T-cell (primary cell): Measurements from ENCODE around the gene ITGB7. TPM values are rescaled to one million over a fixed set of nuclear protein-coding genes. Genes with fewer than 3 reads are reported as not detected.

Experiments used
- ATAC-seq, 4 experiments: fragments of 200-7000 bp in 3 of 4; fragments of 150-1000 bp in 1 of 4; cut with Tn5 transposase; replicated peaks in 1 of 4; 1 replicate in 3 of 4; 2 replicates in 1 of 4; pipeline ENCODE4 v1.10.0; 2021; ENCODE audit warnings: moderate library complexity in 3 of 4, mild to moderate bottlenecking in 2 of 4, moderate number of reproducible peaks in 1 of 4
- CTCF ChIA-PET, 2 donors: fragments of 300-600 bp; sonication (Branson Sonifier 250); formaldehyde crosslinking; loops; one replicate each; lab custom pipeline; 2022; ENCODE audit warnings: antibody characterized with exemption in 2 of 2; lab: Charles Lee
- POLR2A ChIA-PET, 2 donors: fragments of 300-600 bp; sonication (Branson Sonifier 250); formaldehyde crosslinking; loops; one replicate each; lab custom pipeline; 2022; ENCODE audit warnings: antibody characterized with exemption in 2 of 2; lab: Charles Lee
- DNase-seq, 35 experiments: peaks; one replicate each; pipeline versions ENCODE4 v3.0.0 to v3.0.0-alpha.2; 2013 to 2023
- H3K27ac ChIP-seq: one replicate; pipeline ENCODE4 v1.5.1; 2013; ENCODE audit warnings: low read length
- H3K27me3 ChIP-seq, 2 experiments: replicated peaks in 1 of 2; 1 replicate in 1 of 2; 2 replicates in 1 of 2; pipeline versions ENCODE4 v1.6.1 to v1.7.0; 2013; ENCODE audit warnings: low read length in 1 of 2, mixed read lengths in 1 of 2; ENCODE audit not compliant: control insufficient read depth in 2 of 2, insufficient read depth in 2 of 2; ENCODE audit errors: extremely low read depth in 1 of 2
- H3K36me3 ChIP-seq, 2 donors: 1 replicate in 1 of 2; 2 replicates in 1 of 2; pipeline versions ENCODE4 v1.6.1 to v1.7.0; 2013; ENCODE audit warnings: low read length in 1 of 2; ENCODE audit not compliant: control insufficient read depth in 2 of 2, insufficient read depth in 1 of 2; ENCODE audit errors: extremely low read depth in 1 of 2
- H3K4me1 ChIP-seq, 2 experiments: 1 replicate in 1 of 2; 2 replicates in 1 of 2; pipeline versions ENCODE4 v1.6.1 to v1.7.0; 2013; ENCODE audit warnings: low read length in 2 of 2, mixed read lengths in 1 of 2; ENCODE audit not compliant: insufficient read depth in 2 of 2, control insufficient read depth in 1 of 2; ENCODE audit errors: extremely low read depth in 1 of 2
- H3K4me3 ChIP-seq, 2 donors: 1 replicate in 1 of 2; 2 replicates in 1 of 2; pipeline versions ENCODE4 v1.5.1 to v1.7.0; 2013; ENCODE audit warnings: mild to moderate bottlenecking in 2 of 2, low read length in 1 of 2, moderate library complexity in 1 of 2; ENCODE audit not compliant: control insufficient read depth in 1 of 2; ENCODE audit errors: extremely low read depth in 1 of 2
- H3K9me3 ChIP-seq: 2 replicates; pipeline ENCODE4 v1.7.0; 2013
- H3K27ac Mint-ChIP-seq, 2 donors: one replicate each; pipeline ENCODE4 v1.8.0; 2020 to 2021; ENCODE audit warnings: mild to moderate bottlenecking in 2 of 2, mixed read lengths in 2 of 2
- H3K27me3 Mint-ChIP-seq, 2 donors: one replicate each; pipeline ENCODE4 v1.8.0; 2021 to 2022; ENCODE audit warnings: mixed read lengths in 2 of 2
- H3K36me3 Mint-ChIP-seq: one replicate; pipeline ENCODE4 v1.8.0; 2021; ENCODE audit warnings: mixed read lengths
- H3K4me1 Mint-ChIP-seq, 3 donors: one replicate each; pipeline ENCODE4 v1.8.0; 2020 to 2022; ENCODE audit warnings: mixed read lengths in 3 of 3, mild to moderate bottlenecking in 1 of 3
- H3K4me3 Mint-ChIP-seq, 3 donors: one replicate each; pipeline ENCODE4 v1.8.0; 2020 to 2022; ENCODE audit warnings: mild to moderate bottlenecking in 3 of 3, mixed read lengths in 3 of 3, moderate library complexity in 3 of 3
- H3K9me3 Mint-ChIP-seq, 3 donors: one replicate each; pipeline ENCODE4 v1.8.0; 2020 to 2022; ENCODE audit warnings: mixed read lengths in 3 of 3
- WGBS: methylation state at CpG from one replicate; pipeline ENCODE4 v1.1.5; 2013; ENCODE audit warnings: missing lambda C conversion rate; ENCODE audit not compliant: insufficient coverage; 5-methylcytosine and 5-hydroxymethylcytosine counted together
- total RNA-seq, 35 experiments: library from RNA in 6 of 35; stranded (reverse) in 6 of 35; fragments of 120-200 nt in 1 of 35; gene quantifications; one replicate each; pipeline versions ENCODE4 v1.2.1 to v1.2.4 and lab custom pipeline; 2013 to 2026

ITGB7 gene
- total RNA-seq, 5 donors from 2014 or later (not counting 1 experiment from before 2014, with no cell fraction given), result 247 to 590 (median 469) TPM

- Mint-ChIP-seq H3K4me3 (peak overlapping the region; percentile 70 to 74 (median 71)), H3K27ac (peak overlapping the region; percentile 93 to 96), H3K27me3 (no peaks in the 10 kb centered on the region), H3K9me3 (no peaks in the 10 kb centered on the region), H3K36me3 (peaks cover 55% of the 10 kb centered on the region), H3K4me1 (peaks cover 79 to 92% (median 87%) of the 10 kb centered on the region in 3 donors)
- Histone ChIP-seq H3K27ac (peak overlapping the region; percentile 38), H3K4me3 (peak overlapping the region in 1 of 2 donors; percentile 14), H3K36me3 (peaks cover 7 to 33% of the 10 kb centered on the region in 2 donors), H3K4me1 (peaks cover 29 to 82% of the 10 kb centered on the region in 2 experiments), H3K9me3 (no peaks in the 10 kb centered on the region), H3K27me3 (no peaks in the 10 kb centered on the region)
- WGBS, result 0% methylated on average over 6 of the region's 10 CpGs
- ChIA-PET POLR2A (interaction anchor here in 1 of 2 donors (0.6 kb wide), 1 partner anchor 281 kb away, joined by 3 read pairs; no protein-coding TSS in a partner anchor), CTCF (interaction anchor here in 1 of 2 donors (0.7 kb wide), 1 partner anchor 1336 kb away, joined by 3 read pairs; no protein-coding TSS in a partner anchor)
- DNase-seq (peak in 2 of 35 experiments; percentile 33 to 48), ATAC-seq (peak; percentile 52 to 65 (median 62))
Measured at GRCh38 chr12:53200458-53201176, 6.4 kb downstream of the ITGB7 start.

GRCh38 chr12:53200107-53200457 is 7.0 kb downstream of the ITGB7 start:
- peaks cover 60% of the 10 kb centered on the region for H3K36me3 Mint-ChIP-seq
- H3K27ac Mint-ChIP-seq, result peak overlapping the region; percentile 93 to 96
- H3K4me3 ChIP-seq, result peak overlapping the region in 1 of 2 donors; percentile 14
- H3K36me3 ChIP-seq, result peaks cover 10 to 38% of the 10 kb centered on the region in 2 donors
- H3K9me3 Mint-ChIP-seq, result no peaks in the 10 kb centered on the region
- ChIA-PET CTCF (interaction anchor here (0.7 to 1.2 kb wide), 2 partner anchors 14 to 1335 kb away, joined by 3 to 5 read pairs; no protein-coding TSS in a partner anchor), POLR2A (interaction anchor here in 1 of 2 donors (0.6 kb wide), 1 partner anchor 281 kb away, joined by 3 read pairs; no protein-coding TSS in a partner anchor)
- no peaks in the 10 kb centered on the region for H3K9me3 ChIP-seq
- ATAC-seq (no peak), DNase-seq (no peak)
- peaks cover 79 to 90% (median 86%) of the 10 kb centered on the region in 3 donors for H3K4me1 Mint-ChIP-seq
- no peaks in the 10 kb centered on the region for H3K27me3 ChIP-seq
- peaks cover 26 to 77% of the 10 kb centered on the region in 2 experiments for H3K4me1 ChIP-seq
- no peaks in the 10 kb centered on the region for H3K27me3 Mint-ChIP-seq
- peak overlapping the region; percentile 70 to 74 (median 71) for H3K4me3 Mint-ChIP-seq
- WGBS, result no CpG with 5 or more reads among the region's 2 CpGs
- peak overlapping the region; percentile 38 for H3K27ac ChIP-seq

- H3K36me3 ChIP-seq, result peaks cover 14 to 42% of the 10 kb centered on the region in 2 donors
- Mint-ChIP-seq H3K27me3 (no peaks in the 10 kb centered on the region), H3K4me1 (peaks cover 76 to 88% (median 84%) of the 10 kb centered on the region in 3 donors), H3K4me3 (peak overlapping the region; percentile 47 to 74 (median 71)), H3K36me3 (peaks cover 64% of the 10 kb centered on the region), H3K27ac (peak overlapping the region; percentile 93 to 96), H3K9me3 (no peaks in the 10 kb centered on the region)
- peak overlapping the region; percentile 38 for H3K27ac ChIP-seq
- WGBS, result 88% methylated on average over 2 of the region's 3 CpGs
- H3K4me1 ChIP-seq, result peaks cover 26 to 73% of the 10 kb centered on the region in 2 experiments
- H3K4me3 ChIP-seq, result no peak overlapping the region
- no peaks in the 10 kb centered on the region for H3K27me3 ChIP-seq
- ChIA-PET POLR2A (interaction anchor here in 1 of 2 donors (1.0 kb wide), 1 partner anchor 18 kb away, joined by 4 read pairs; no protein-coding TSS in a partner anchor), CTCF (interaction anchor here in 1 of 2 donors (1.0 to 1.6 kb wide), 3 partner anchors 9 to 119 kb away, joined by 4 to 5 read pairs (median 5); no protein-coding TSS in a partner anchor)
- no peaks in the 10 kb centered on the region for H3K9me3 ChIP-seq
- no peak for DNase-seq
- no peak for ATAC-seq
Measured at GRCh38 chr12:53199700-53200099, 7.4 kb downstream of the ITGB7 start.

- H3K4me1 Mint-ChIP-seq, result peaks cover 65 to 80% (median 73%) of the 10 kb centered on the region in 3 donors
- ChIA-PET CTCF (interaction anchor here (0.5 to 1.6 kb wide), 8 partner anchors 10 to 225 kb away, joined by 3 to 6 read pairs (median 5); no protein-coding TSS in a partner anchor), POLR2A (interaction anchor here (0.5 to 1.2 kb wide), 5 partner anchors 17 to 78 kb away, joined by 3 to 6 read pairs (median 4); partner anchors contain the start of genes CSAD (in 2 of the 2) and ZNF740 (in 2 of the 2))
- Histone ChIP-seq H3K9me3 (no peaks in the 10 kb centered on the region), H3K27ac (peak overlapping the region; percentile 75), H3K4me3 (peak overlapping the region; percentile 12 to 30), H3K27me3 (no peaks in the 10 kb centered on the region), H3K36me3 (peaks cover 15 to 53% of the 10 kb centered on the region in 2 donors), H3K4me1 (peaks cover 26 to 67% of the 10 kb centered on the region in 2 experiments)
- H3K27ac Mint-ChIP-seq, result peak overlapping the region; percentile 96 to 99
- H3K9me3 Mint-ChIP-seq, result no peaks in the 10 kb centered on the region
- H3K4me3 Mint-ChIP-seq, result peak overlapping the region; percentile 71 to 82 (median 76)
- DNase-seq (peak in 12 of 35 experiments; percentile 18 to 57 (median 38)), ATAC-seq (peak; percentile 64 to 73 (median 70))
- WGBS, result 0% methylated on average over 4 of the region's 5 CpGs
- no peaks in the 10 kb centered on the region for H3K27me3 Mint-ChIP-seq
- peaks cover 68% of the 10 kb centered on the region for H3K36me3 Mint-ChIP-seq
Measured at GRCh38 chr12:53198486-53199110, 8.5 kb downstream of the ITGB7 start.

- WGBS, result 97% methylated on average over 18 of the region's 19 CpGs
- H3K27ac ChIP-seq, result peak overlapping the region; percentile 37
- Mint-ChIP-seq H3K27me3 (no peaks in the 10 kb centered on the region), H3K9me3 (no peaks in the 10 kb centered on the region), H3K36me3 (peaks cover 76% of the 10 kb centered on the region), H3K27ac (peak overlapping the region; percentile 77 to 83), H3K4me1 (peaks cover 60 to 69% (median 69%) of the 10 kb centered on the region in 3 donors), H3K4me3 (peak overlapping the region in 2 of 3 donors; percentile 47 to 51)
- H3K4me1 ChIP-seq, result peaks cover 26 to 56% of the 10 kb centered on the region in 2 experiments
- no peaks in the 10 kb centered on the region for H3K9me3 ChIP-seq
- ChIA-PET CTCF (interaction anchor here (0.7 to 1.6 kb wide), 7 partner anchors 12 to 131 kb away, joined by 3 to 6 read pairs (median 4); no protein-coding TSS in a partner anchor), POLR2A (interaction anchor here in 1 of 2 donors (0.6 kb wide), 1 partner anchor 25 kb away, joined by 3 read pairs; no protein-coding TSS in a partner anchor)
- ATAC-seq, result no peak
- H3K27me3 ChIP-seq, result no peaks in the 10 kb centered on the region
- peaks cover 28 to 68% of the 10 kb centered on the region in 2 donors for H3K36me3 ChIP-seq
- DNase-seq, result no peak
- no peak overlapping the region for H3K4me3 ChIP-seq
Measured at GRCh38 chr12:53197011-53197640, 9.9 kb downstream of the ITGB7 start.
